Chondrocyte (in vitro differentiated cells): ENCODE measurements around the gene ERVH48-1. TPM values are rescaled to one million over a fixed set of nuclear protein-coding genes. Genes with fewer than 3 reads are reported as not detected.
A peak's percentile ranks its signal among the peaks of the same experiment; 100 is the strongest.
"Not testable (repeated sequence)": the region's sequence is repeated elsewhere in the genome, so short reads cannot be mapped to it uniquely, and the experiment has no call there.

Source experiments
- DNase-seq: peaks from one replicate; pipeline ENCODE4 v3.0.0; 2021; ENCODE audit warnings: mixed read lengths, low spot score
- H3K27ac Mint-ChIP-seq: one replicate; pipeline ENCODE4 v1.8.0; 2021; ENCODE audit warnings: mild to moderate bottlenecking, moderate library complexity, mixed read lengths; ENCODE audit not compliant: unreplicated experiment
- H3K27me3 Mint-ChIP-seq: 2 replicates; pipeline ENCODE4 v1.8.0; 2021; ENCODE audit warnings: low read depth, mixed read lengths
- H3K36me3 Mint-ChIP-seq: 2 replicates; pipeline ENCODE4 v1.8.0; 2021; ENCODE audit warnings: low read depth, mixed read lengths
- H3K4me1 Mint-ChIP-seq: 2 replicates; pipeline ENCODE4 v1.8.0; 2021; ENCODE audit warnings: low read depth, mild to moderate bottlenecking, mixed read lengths
- H3K4me3 Mint-ChIP-seq: one replicate; pipeline ENCODE4 v1.8.0; 2021; ENCODE audit warnings: mild to moderate bottlenecking, moderate library complexity, mixed read lengths; ENCODE audit not compliant: unreplicated experiment
- H3K9me3 Mint-ChIP-seq: 2 replicates; pipeline ENCODE4 v1.8.0; 2021; ENCODE audit warnings: low read depth, mixed read lengths
- total RNA-seq: library from RNA; stranded (reverse); gene quantifications from 3 replicates; pipeline ENCODE4 v1.2.1, GENCODE V29; 2021
- TF ChIP-seq, protein P1 (sequence below): fragments of 200-600 bp; sonication (generic); IDR thresholded peaks from 2 replicates; pipeline ENCODE4 v1.5.0; 2021; ENCODE audit warnings: antibody characterized with exemption, mild to moderate bottlenecking, moderate library complexity

ERVH48-1 gene
- total RNA-seq, 1 donor from 2014 or later, result not detected

GRCh38 chr21:42942244-42942643, 16.8 kb upstream of the ERVH48-1 start:
- Mint-ChIP-seq H3K4me1 (peaks cover 12% of the 10 kb centered on the region), H3K27me3 (no peaks in the 10 kb centered on the region), H3K9me3 (no peaks in the 10 kb centered on the region), H3K36me3 (no peaks in the 10 kb centered on the region), H3K27ac (no peak overlapping the region), H3K4me3 (no peak overlapping the region)
- no peak for DNase-seq
- TF ChIP-seq, protein P1, sequence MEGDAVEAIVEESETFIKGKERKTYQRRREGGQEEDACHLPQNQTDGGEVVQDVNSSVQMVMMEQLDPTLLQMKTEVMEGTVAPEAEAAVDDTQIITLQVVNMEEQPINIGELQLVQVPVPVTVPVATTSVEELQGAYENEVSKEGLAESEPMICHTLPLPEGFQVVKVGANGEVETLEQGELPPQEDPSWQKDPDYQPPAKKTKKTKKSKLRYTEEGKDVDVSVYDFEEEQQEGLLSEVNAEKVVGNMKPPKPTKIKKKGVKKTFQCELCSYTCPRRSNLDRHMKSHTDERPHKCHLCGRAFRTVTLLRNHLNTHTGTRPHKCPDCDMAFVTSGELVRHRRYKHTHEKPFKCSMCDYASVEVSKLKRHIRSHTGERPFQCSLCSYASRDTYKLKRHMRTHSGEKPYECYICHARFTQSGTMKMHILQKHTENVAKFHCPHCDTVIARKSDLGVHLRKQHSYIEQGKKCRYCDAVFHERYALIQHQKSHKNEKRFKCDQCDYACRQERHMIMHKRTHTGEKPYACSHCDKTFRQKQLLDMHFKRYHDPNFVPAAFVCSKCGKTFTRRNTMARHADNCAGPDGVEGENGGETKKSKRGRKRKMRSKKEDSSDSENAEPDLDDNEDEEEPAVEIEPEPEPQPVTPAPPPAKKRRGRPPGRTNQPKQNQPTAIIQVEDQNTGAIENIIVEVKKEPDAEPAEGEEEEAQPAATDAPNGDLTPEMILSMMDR, result no peak

DNA sequence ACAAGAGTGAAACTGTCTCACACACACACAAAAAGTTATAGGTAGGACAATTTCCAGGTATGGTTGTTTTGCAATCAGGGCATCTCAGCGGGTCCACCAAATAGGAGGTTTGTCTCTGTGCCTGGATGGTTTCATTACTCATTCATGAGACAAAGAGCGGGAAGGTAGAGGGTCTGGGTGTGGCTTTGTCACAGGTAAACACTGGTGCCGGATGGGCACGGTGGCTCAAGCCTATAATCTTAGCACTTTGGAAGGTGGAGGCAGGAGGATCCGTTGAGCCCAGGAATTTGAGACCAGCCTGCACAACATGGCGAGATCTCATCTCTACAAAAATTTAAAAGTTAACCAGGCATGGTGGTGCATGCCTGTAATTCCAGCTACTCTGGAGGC, 16.3 kb upstream of the ERVH48-1 start:
- H3K4me1 Mint-ChIP-seq, result peaks cover 12% of the 10 kb centered on the region

GRCh38 chr21:42939582-42940413, 14.4 kb upstream of the ERVH48-1 start:
- Mint-ChIP-seq H3K9me3 (no peaks in the 10 kb centered on the region), H3K4me3 (peak overlapping the region; percentile 5), H3K27ac (peak overlapping the region; percentile 83), H3K36me3 (no peaks in the 10 kb centered on the region), H3K4me1 (peaks cover 12% of the 10 kb centered on the region), H3K27me3 (no peaks in the 10 kb centered on the region)
- TF ChIP-seq, protein P1, result no peak
- DNase-seq, result no peak

More for the DNA sequence above, 16.3 kb upstream of the ERVH48-1 start:
- Mint-ChIP-seq H3K27ac (no peak overlapping the region), H3K36me3 (no peaks in the 10 kb centered on the region), H3K27me3 (no peaks in the 10 kb centered on the region), H3K4me3 (no peak overlapping the region), H3K9me3 (no peaks in the 10 kb centered on the region)
- TF ChIP-seq, protein P1, result no peak
- no peak for DNase-seq

GRCh38 chr21:42938606-42938995, 13.2 kb upstream of the ERVH48-1 start:
- H3K36me3 Mint-ChIP-seq, H3K4me3 Mint-ChIP-seq, H3K9me3 Mint-ChIP-seq, H3K27me3 Mint-ChIP-seq, H3K27ac Mint-ChIP-seq, DNase-seq: not testable (repeated sequence)
- H3K4me1 Mint-ChIP-seq, result peaks cover 12% of the 10 kb centered on the region

DNA sequence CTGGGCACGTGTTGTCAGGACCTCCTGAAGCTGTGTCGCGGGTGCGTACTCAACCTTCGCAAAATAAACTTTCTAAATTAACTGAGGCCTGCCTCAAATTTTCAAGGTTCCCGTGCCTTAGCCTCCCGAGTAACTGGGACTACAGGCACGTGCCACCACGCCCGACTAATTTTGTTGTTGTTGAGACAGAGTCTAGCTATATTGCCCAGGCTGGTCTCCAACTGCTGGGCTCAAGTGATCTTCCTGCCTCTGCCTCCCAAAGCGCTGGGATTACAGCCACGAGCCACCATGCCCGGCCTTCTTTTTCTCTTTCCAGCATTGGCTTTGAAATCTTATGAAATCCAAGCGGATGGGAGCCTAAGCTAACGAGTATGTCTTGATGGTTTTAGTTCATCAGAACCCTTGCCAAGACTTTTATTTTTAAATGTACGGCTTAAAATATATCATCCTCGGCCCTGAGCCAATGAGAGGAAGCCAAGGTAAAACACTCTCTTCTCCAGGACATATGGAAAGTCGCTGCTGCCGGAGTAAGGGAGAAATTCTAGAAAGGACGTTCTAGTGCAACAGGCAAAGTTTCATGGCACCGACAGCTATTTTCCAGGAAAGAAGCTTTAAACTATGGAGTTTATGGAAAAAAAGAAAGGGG, 12.7 kb upstream of the ERVH48-1 start:
- H3K4me3 Mint-ChIP-seq, result no peak overlapping the region
- TF ChIP-seq, protein P1, result no peak
- H3K27ac Mint-ChIP-seq, result no peak overlapping the region

GRCh38 chr21:42937034-42937940, 11.9 kb upstream of the ERVH48-1 start:
- H3K27ac Mint-ChIP-seq, H3K9me3 Mint-ChIP-seq, H3K4me3 Mint-ChIP-seq, DNase-seq, H3K36me3 Mint-ChIP-seq, H3K27me3 Mint-ChIP-seq: not testable (repeated sequence)
- peaks cover 20% of the 10 kb centered on the region for H3K4me1 Mint-ChIP-seq

More for the DNA sequence above, 12.7 kb upstream of the ERVH48-1 start:
- H3K36me3 Mint-ChIP-seq, result no peaks in the 10 kb centered on the region
- no peaks in the 10 kb centered on the region for H3K27me3 Mint-ChIP-seq
- H3K9me3 Mint-ChIP-seq, result no peaks in the 10 kb centered on the region
- peaks cover 15% of the 10 kb centered on the region for H3K4me1 Mint-ChIP-seq
- DNase-seq, result peak; percentile 19

GRCh38 chr21:42936360-42936759, 10.9 kb upstream of the ERVH48-1 start:
- not testable (repeated sequence) for H3K27me3 Mint-ChIP-seq, H3K27ac Mint-ChIP-seq, DNase-seq, H3K4me3 Mint-ChIP-seq, H3K36me3 Mint-ChIP-seq, H3K9me3 Mint-ChIP-seq
- peaks cover 20% of the 10 kb centered on the region for H3K4me1 Mint-ChIP-seq

GRCh38 chr21:42933973-42934372, 8.5 kb upstream of the ERVH48-1 start:
- H3K27ac Mint-ChIP-seq, H3K4me1 Mint-ChIP-seq, H3K4me3 Mint-ChIP-seq: not testable (repeated sequence)

More at GRCh38 chr21:42933973-42934372, 8.5 kb upstream of the ERVH48-1 start:
- H3K36me3 Mint-ChIP-seq, H3K27me3 Mint-ChIP-seq, H3K9me3 Mint-ChIP-seq: not testable (repeated sequence)
- peak; percentile 28 for DNase-seq
